Aorta (tissue), 5 donors: ENCODE results near the gene MMEL1. TPM values are rescaled to one million over a fixed set of nuclear protein-coding genes. Genes with fewer than 3 reads are reported as not detected.
"Not testable (repeated sequence)": the region's sequence is repeated elsewhere in the genome, so short reads cannot be mapped to it uniquely, and the experiment has no call there.

Experiments
- ATAC-seq: fragments of 200-7000 bp; cut with Tn5 transposase; one replicate; pipeline ENCODE4 v1.9.1; 2022; ENCODE audit warnings: moderate library complexity; ENCODE audit not compliant: low FRiP score
- DNase-seq, 2 donors: peaks; one replicate each; pipeline ENCODE4 v3.0.0-alpha.2; 2020
- H3K27ac ChIP-seq, 2 donors: one replicate each; pipeline ENCODE4 v1.5.1; 2013; ENCODE audit warnings: low read length in 2 of 2, mild to moderate bottlenecking in 2 of 2, moderate library complexity in 2 of 2, control low read depth in 1 of 2, inconsistent platforms in 1 of 2, low read depth in 1 of 2
- H3K27me3 ChIP-seq, 2 donors: one replicate each; pipeline ENCODE4 v1.6.1; 2013; ENCODE audit warnings: control low read depth in 1 of 2, low read length in 1 of 2, mild to moderate bottlenecking in 1 of 2, moderate library complexity in 1 of 2; ENCODE audit not compliant: insufficient read depth in 2 of 2, control insufficient read depth in 1 of 2
- H3K36me3 ChIP-seq, 2 donors: one replicate each; pipeline ENCODE4 v1.6.1; 2013; ENCODE audit warnings: control low read depth in 1 of 2, low read length in 1 of 2, mild to moderate bottlenecking in 1 of 2; ENCODE audit not compliant: insufficient read depth in 2 of 2, control insufficient read depth in 1 of 2
- H3K4me1 ChIP-seq, 2 donors: one replicate each; pipeline ENCODE4 v1.6.1; 2013; ENCODE audit warnings: low read length in 2 of 2, control low read depth in 1 of 2, mild to moderate bottlenecking in 1 of 2, moderate library complexity in 1 of 2; ENCODE audit not compliant: insufficient read depth in 2 of 2, control insufficient read depth in 1 of 2
- H3K4me3 ChIP-seq, 2 donors: one replicate each; pipeline ENCODE4 v1.5.1; 2013; ENCODE audit warnings: low read length in 2 of 2, control low read depth in 1 of 2, mild to moderate bottlenecking in 1 of 2
- H3K9me3 ChIP-seq: one replicate; pipeline ENCODE4 v1.6.1; 2013; ENCODE audit warnings: mild to moderate bottlenecking, low read length; ENCODE audit not compliant: control insufficient read depth
- WGBS, 2 donors: extraction: QIAGEN DNeasy Blood & Tissue Kit; methylation state at CpG; one replicate each; pipeline ENCODE4 v1.1.7; 2013; 5-methylcytosine and 5-hydroxymethylcytosine counted together
- intact Hi-C, 2 donors: fragments of 100-400 bp; cut with DNase I; formaldehyde crosslinking; loops; one replicate each; pipeline versions ENCODE4 v1.14.2 to v1.15.0; 2022
- polyA plus RNA-seq, 2 donors: library from polyadenylated mRNA; stranded (reverse); fragments of 200-250 nt; gene quantifications; one replicate each; pipeline ENCODE4 v1.2.3, GENCODE V29; 2013
- total RNA-seq, 2 donors: library from RNA; stranded (reverse); fragmentation: NEBNext Ultra II Directional; extraction: Animal tissue kit (Norgen Biotek cat#: 25700); gene quantifications; one replicate each; pipeline ENCODE4 v1.2.1, GENCODE V29; 2021
- donor health status: healthy with polysubstance abuse.
- donor health status: Bipolar disorder and iron deficiency.
- donor health status: DM: no; HTN: no; CAD: no.
- donor health status: DM: no; HTN: no; CAD: no.
- donor health status: DM: yes; HTN: yes; CAD: no.

Gene MMEL1
- total and polyA plus RNA-seq, 4 donors, result 0.63 to 2.4 (median 1.4) TPM

DNA sequence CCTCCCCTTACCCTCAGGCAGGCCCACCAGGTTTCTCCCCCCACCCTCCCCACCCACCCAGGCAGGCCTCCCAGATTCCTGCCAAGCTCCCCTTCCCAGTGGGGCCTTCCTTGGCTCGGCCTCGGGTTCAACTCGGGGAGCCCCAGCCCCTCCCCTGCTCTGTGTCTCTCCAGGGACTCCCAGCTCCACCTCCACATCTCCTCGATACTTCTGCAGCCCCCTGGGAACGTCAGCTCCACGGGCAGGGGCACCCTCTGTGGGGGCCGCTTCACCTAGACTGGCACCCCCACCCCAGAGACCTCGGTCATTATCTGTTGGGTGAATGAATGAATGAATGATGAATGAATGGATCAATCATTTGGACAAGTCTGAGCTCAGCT lies 775 bp downstream of the MMEL1 start:
- no peaks in the 10 kb centered on the region for H3K4me1 ChIP-seq
- WGBS, 2 donors, result 32 to 43% methylated on average over 8 of the region's 8 CpGs
- no peaks in the 10 kb centered on the region for H3K36me3 ChIP-seq
- H3K27me3 ChIP-seq, result no peaks in the 10 kb centered on the region
- H3K27ac ChIP-seq, result no peak overlapping the region
- DNase-seq, result no peak
- H3K4me3 ChIP-seq, result no peak overlapping the region
- intact Hi-C loops, result no loop called here
- peaks cover 2% of the 10 kb centered on the region for H3K9me3 ChIP-seq
- ATAC-seq, result no peak

DNA sequence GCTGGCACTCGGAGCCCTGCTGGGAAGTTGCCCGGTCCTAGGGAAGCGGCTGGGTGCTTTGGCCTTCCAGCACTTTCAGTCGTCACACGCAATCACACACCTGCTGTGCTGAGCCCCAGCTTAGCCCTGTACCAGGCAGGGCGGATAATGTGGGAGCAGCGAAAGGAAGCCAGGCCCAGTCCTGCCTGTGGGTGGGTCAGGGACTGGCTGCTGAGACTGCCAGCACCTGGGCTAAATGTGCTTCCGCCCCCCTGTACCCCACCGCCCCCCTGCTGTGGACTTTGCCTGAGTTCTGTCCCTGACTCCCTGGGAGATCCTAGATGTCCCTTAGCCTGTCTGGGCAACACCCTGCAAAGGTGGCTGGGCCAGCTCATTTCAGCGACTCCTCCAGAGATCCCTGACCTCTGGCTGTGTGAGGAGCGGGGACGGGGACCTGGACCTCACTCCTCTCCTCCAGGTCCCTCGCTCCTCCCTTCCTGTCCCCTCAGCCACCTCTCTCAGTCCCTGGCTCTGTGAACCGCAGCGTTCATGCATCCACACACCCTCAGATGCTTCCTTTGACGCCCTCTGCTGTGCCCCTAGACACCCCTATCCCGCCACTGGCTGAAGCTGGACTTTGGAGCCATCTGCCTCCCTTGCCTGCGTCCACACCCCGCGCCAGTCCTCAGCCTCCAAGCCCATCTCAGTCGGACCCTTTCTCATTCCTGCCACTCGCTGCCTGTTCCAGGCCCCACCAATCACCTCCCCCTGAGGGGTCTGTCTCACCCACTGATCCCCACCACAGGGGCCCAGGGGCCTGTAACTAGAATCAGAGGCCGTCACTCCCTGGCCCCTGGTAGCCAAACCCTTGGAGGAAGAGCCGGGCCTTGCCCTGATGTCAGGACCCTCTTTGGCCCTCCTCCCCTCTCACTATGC lies 1.4 kb downstream of the MMEL1 start:
- DNase-seq, result no peak
- Histone ChIP-seq H3K27me3 (no peaks in the 10 kb centered on the region), H3K27ac (no peak overlapping the region), H3K4me3 (no peak overlapping the region), H3K9me3 (no peaks in the 10 kb centered on the region), H3K36me3 (no peaks in the 10 kb centered on the region), H3K4me1 (no peaks in the 10 kb centered on the region)
- intact Hi-C loops, result no loop called here
- 74 to 77% methylated on average over 23 to 24 of the region's 24 CpGs for WGBS, 2 donors
- ATAC-seq, result no peak

DNA sequence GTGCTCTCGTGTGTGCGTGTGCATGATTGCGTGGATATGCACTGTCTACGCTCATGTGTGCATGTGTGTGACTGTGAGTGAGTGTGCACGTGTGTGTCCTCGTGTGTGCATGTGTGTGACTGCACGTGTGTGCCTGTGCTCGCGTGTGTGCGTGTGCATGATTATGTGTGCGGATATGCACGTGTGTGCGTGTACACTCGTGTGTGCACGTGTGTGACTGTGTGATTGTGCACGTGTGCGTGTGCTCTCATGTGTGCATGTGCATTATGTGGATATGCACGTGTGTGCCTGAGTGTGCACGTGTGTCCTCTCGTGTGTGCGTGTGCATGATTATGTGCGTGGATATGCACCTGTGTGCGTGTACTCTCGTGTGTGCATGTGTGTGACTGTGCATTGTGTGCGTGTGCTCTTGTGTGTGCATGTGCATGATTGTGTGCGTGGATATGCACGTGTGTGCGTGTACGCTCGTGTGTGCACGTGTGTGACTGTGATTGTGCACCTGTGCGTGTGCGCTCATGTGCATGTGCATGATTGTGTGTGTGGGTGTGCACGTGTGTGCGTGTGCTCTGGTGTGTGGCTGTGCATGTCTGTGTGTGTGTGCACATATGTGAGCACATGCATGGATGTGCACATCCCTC lies 2.2 kb downstream of the MMEL1 start:
- ATAC-seq (no peak), DNase-seq (no peak)
- Histone ChIP-seq H3K9me3 (no peaks in the 10 kb centered on the region), H3K4me3 (no peak overlapping the region), H3K27ac (no peak overlapping the region), H3K4me1 (no peaks in the 10 kb centered on the region), H3K27me3 (no peaks in the 10 kb centered on the region), H3K36me3 (no peaks in the 10 kb centered on the region)
- WGBS, 2 donors, result 92% methylated on average over 35 of the region's 35 CpGs
- intact Hi-C loops, result no loop called here

DNA sequence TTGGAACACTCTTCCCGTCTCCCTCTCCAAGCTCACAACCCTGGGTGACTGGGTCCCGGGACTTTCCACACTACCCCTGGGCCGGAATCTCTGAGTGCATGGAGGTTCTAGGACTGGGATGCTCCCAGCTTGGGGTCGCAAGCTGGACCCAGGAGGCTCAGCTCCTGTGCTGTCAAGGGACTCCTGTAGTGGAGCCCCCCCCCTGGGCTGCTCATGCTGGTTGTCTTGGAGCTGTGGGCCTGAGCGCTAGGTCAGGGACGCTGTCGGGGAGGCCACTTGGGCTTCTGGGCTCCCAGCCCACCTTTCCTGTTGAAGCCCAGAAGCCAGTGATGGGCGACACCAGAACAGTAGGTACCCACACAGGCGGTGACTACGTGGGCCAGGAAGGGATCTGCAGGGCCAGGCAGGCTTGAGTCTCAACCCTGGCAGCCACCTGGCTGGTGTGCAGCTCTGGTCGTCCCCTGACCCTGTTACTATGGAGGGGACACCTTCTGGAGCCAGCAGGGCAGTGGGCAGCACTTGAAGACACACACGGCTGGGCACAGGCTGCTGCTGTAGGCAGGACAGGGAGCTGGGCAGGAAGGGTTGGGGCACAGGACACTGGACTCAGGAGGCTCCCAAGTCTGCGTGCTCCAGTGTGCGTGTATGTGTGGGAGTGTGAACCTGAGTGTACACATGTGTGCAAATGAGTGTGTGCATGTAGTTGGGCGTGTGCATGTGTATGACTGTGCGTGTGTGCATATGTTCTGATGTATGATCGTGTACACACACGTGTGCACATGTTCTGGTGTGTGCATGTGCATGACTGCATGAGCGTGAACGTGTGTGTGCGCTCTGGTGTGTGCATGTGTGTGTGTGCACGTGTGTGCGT lies 3.0 kb downstream of the MMEL1 start:
- Histone ChIP-seq H3K27ac (no peak overlapping the region), H3K27me3 (no peaks in the 10 kb centered on the region), H3K4me1 (no peaks in the 10 kb centered on the region), H3K9me3 (no peaks in the 10 kb centered on the region), H3K36me3 (no peaks in the 10 kb centered on the region), H3K4me3 (no peak overlapping the region)
- ATAC-seq, result no peak
- 81% methylated on average over 23 of the region's 23 CpGs for WGBS, 2 donors
- DNase-seq, result no peak
- intact Hi-C loops, result no loop called here

DNA sequence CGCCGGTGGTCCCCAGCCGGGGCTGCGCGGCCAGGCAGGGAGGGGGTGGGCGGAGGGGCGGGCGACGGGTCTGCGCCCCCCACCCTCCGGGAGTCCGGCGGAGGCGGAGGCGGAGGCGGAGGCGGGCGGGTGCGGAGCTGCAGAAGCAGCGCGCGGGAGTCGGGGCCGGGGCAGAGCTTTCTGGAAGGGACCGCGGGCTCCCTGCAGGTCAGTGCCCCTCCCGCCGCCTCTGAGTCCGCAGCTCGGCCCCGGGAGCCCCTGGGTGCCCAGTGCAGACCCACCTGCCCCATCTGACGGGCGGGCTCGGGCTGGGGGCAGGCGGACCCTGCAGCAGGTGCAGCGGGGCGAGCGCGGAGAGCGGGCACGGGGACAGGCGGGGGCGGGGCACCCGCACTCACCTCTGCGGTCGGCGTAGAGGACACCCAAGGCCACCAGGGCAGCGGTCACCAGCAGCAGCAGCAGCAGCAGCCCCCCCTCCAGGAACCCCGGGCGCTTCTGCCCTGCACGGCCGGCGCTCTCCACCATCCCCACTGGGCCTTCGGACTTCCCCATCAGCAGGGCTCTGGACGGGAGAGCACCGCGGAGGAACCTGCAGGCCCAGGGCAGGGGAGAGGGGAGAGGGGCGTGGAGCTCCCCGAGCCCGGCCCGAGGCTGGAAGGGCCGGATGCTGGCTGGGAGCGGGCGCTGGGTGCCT lies 3.7 kb downstream of the MMEL1 start:
- H3K4me3 ChIP-seq, result no peak overlapping the region
- no peaks in the 10 kb centered on the region for H3K27me3 ChIP-seq
- H3K9me3 ChIP-seq, result no peaks in the 10 kb centered on the region
- no peak overlapping the region for H3K27ac ChIP-seq
- DNase-seq (no peak), ATAC-seq (no peak)
- no peaks in the 10 kb centered on the region for H3K4me1 ChIP-seq
- WGBS, 2 donors, result 1 to 2% methylated on average over 36 to 64 of the region's 64 CpGs
- H3K36me3 ChIP-seq, result no peaks in the 10 kb centered on the region
- intact Hi-C loops, result no loop called here

DNA sequence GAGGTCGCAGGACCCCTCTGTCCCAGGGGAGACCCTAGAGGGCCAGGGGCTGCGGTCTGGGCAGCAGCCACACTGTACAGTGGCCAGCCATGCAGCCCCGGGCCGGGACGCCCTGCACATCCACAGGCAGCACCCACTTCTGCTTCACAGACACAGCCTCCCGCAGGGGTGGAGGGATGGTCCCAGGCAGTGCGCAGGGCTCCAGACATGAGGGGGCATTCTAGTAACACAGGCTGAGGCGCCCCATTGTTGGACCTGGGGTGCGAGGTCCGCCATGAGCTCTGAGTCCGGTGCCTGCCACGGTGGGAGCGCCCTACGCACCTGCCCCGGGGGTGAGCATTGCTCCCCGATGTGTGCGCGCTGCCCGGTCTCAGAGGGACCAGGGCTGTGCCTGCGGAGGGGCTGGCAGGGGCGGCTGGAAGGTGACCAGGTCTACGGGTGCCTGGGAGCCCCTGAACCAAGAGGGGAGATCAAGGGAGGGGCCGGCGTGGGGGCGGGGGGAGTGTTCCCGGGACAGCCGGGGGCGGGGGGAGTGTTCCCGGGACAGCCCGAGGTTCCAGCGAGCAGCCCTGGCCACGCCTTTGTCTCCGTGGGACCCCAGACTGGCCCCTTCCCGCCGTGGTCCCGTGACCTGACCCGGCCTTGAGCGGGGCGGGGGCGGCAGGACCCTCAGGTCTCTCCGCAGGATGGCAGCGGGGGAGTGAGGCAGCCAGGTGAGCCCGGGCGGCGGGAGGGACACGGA lies 4.5 kb downstream of the MMEL1 start:
- intact Hi-C loops, result no loop called here
- Histone ChIP-seq H3K4me1 (no peaks in the 10 kb centered on the region), H3K27me3 (no peaks in the 10 kb centered on the region), H3K36me3 (no peaks in the 10 kb centered on the region), H3K4me3 (no peak overlapping the region), H3K9me3 (no peaks in the 10 kb centered on the region), H3K27ac (no peak overlapping the region)
- DNase-seq (no peak), ATAC-seq (peak; percentile 35)
- whole genome bisulfite sequencing, 2 donors, result 8% methylated on average over 38 to 46 of the region's 46 CpGs

DNA sequence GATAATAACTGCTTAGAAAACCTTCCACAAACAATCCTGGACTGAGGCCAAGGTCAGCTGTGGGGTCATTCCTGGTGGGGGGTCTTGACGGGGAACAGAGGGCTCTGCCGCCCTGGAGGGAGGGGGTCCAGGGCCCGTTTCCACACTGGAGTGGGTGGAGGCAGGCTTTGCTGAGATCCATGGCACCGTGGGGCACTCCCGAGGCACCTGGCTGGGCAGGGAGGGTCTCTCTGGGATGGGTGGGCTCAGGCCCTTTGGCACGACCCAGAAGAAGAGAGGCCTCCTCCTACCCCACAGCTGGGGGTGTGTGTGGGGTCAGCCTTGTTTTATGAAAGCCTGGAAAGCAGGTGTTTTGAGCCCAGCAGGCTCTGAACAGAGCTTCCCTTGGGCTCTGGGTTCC lies 5.1 kb downstream of the MMEL1 start:
- Histone ChIP-seq H3K27me3 (no peaks in the 10 kb centered on the region), H3K27ac (no peak overlapping the region), H3K4me3 (no peak overlapping the region), H3K9me3 (no peaks in the 10 kb centered on the region), H3K4me1 (no peaks in the 10 kb centered on the region), H3K36me3 (no peaks in the 10 kb centered on the region)
- DNase-seq (no peak), ATAC-seq (no peak)
- intact Hi-C loops, result no loop called here
- WGBS, 2 donors, result 32 to 33% methylated on average over 6 of the region's 6 CpGs

DNA sequence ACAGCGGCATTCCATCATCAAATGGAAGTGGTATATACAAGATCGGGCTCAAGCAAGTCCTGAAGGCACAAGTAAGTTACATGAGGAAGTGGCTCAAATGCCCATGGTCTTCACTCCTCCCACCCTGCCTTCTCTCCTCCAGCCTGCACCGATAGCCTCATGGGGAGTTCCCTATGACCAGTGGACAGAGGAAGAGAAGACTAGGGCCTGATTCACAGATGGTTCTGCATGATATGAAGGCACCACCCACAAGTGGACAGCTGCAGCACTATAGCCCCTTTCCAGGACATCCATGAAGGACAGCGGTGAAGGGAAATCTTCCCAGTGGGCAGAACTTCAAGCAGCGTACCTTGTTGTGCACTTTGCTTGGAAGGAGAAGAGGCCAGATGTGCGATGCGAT lies 7.1 kb downstream of the MMEL1 start:
- WGBS, 2 donors, result 63 to 65% methylated on average over 7 of the region's 7 CpGs
- H3K4me3 ChIP-seq, ATAC-seq, DNase-seq, H3K4me1 ChIP-seq, H3K9me3 ChIP-seq, H3K27me3 ChIP-seq, H3K27ac ChIP-seq, H3K36me3 ChIP-seq, intact Hi-C loops: not testable (repeated sequence)
